Stimulated activated CD8-positive, alpha-beta memory T cell treated with anti-CD3 and anti-CD28 coated beads, Interleukin-4, amount 100 ng/mL, for 48 hours (primary cell): Measurements from ENCODE around the gene ZNF644.
"Not testable (repeated sequence)": the region's sequence is repeated elsewhere in the genome, so short reads cannot be mapped to it uniquely, and the experiment has no call there.

Source experiments
- DNase-seq: peaks from one replicate; pipeline ENCODE4 v3.0.0-alpha.2; 2020

Gene ZNF644

DNA sequence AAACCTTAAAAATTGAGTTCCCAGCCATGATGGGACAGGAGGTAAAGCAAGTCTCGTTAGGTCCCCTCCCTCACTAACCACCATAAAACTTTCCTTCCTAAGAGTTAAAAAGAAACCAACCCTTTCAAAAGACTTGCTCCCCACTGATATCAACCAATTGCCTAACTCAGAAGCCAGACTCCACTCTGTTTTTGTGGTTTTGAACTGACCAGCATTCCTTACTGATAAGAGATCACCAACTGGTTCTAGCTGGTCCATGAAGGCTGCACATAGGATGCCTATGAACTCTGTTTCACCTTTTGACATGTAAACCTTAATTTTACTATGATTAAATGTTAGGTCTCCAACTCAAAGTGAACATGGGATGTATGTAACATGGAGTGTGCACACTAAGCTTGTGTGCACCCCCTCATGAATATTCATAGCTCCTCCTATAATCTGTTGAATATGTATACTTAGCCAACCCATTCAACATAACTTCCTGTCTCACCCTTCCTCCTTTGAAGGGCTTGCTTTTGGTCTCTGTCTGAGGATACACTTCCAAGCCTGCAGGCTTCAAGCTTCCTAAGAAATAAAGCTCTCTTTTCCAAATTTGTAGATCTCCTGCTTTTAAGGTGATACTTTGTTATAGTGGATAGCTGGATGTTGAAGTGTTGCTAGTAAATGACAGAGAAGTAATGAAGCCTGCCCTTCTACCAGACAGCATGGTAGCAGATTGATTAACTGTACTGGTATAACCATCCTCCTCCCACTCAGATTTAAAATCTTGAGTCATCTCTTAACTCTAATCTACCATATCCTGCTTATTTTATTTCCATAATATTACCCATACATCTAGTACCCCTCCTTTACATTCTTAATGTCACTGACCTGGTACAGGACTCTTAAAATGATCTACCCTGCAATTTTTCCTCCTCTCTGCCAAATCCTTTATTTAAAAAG is 95.6 kb downstream of the ZNF644 start:
- no peak for DNase-seq

GRCh38 chr1:90924982-90925381 is 96.9 kb downstream of the ZNF644 start:
- DNase-seq = no peak

DNA sequence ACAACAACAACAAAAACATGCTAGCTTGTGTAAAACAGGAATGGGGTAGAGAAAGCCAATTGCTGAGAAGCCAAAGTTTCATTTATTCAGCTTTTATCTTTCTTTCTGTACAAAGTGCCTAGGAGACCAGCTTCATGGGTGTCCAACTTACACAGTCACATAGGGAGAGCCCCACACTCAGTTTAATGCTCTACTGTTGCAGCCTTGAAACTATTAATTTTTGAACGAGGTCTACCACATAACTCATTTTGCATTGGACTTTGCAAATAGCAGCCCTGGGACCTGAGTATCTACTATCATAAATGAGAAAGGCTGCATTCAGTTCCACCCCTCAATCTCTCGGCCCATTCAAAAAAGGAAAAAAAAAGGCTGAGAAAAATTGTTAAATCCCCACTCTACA is 98.8 kb downstream of the ZNF644 start:
- DNase-seq = no peak

- DNase-seq = no peak
Observed at GRCh38 chr1:90922202-90922601, 99.6 kb downstream of the ZNF644 start.

- DNase-seq = no peak
Observed at GRCh38 chr1:90919900-90920299, 101.9 kb downstream of the ZNF644 start.

GRCh38 chr1:90919190-90919719 is 102.6 kb downstream of the ZNF644 start:
- no peak for DNase-seq

GRCh38 chr1:90911353-90911752 is 110.5 kb downstream of the ZNF644 start:
- DNase-seq = no peak

DNA sequence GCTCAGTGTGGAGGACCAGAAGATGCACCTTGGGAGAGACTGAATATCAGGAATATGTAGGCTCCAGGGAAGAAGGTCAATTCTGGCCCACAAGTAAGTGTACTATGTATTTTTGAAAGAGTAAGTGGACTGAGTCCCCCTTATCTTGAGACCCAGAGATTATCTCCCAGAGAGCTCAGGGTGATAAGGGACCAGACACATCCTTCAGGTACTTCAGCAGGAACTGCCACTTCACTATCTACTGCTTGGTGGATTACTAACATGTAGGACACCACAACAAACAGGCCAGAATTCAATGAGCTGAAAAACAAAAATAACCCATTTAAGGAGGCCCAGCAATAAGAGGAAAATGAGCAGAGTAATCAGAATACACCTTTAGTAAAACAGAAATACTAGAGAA is 119.2 kb downstream of the ZNF644 start:
- DNase-seq = no peak

- DNase-seq = no peak
Observed at GRCh38 chr1:90899263-90899662, 122.6 kb downstream of the ZNF644 start.

DNA sequence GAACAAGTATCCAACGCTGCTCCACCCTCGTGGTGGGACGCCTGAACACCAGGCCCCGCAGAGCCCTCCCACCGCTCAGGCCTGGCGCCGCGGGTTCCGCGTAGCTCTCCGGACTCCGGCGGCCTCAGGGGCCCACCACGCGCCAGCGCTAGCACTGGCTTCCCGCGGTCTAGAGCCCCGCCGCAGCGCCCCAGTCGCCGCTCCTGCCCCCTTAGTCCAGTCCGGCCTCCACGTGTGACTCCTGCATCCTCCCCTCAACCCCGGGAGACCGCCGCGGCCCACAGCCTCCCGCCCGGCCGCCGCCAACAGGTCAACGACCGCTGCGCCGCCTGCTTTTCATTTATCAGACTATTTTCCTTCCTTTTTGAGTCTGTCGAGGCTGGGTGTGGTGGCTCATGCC is 128.2 kb downstream of the ZNF644 start:
- not testable (repeated sequence) for DNase-seq

DNA sequence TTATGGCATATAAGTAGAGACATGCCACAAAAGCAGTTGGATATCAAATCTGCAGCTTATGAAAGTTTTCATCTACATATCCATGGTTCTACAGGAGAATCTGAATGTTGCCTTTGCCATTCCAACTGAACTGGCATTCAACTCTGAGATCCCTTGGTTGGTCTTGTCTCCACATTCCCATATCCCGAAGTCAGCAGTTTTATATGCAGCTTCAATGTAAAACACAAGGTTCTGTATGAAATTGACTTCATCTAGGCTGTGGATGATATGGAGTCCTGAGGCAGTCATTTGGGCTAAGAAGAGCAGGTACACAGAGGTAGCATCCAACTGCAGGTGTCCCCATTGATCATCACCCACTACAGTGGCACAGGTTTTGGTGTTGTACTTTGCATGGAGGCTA is 129.0 kb downstream of the ZNF644 start:
- DNase-seq = not testable (repeated sequence)

DNA sequence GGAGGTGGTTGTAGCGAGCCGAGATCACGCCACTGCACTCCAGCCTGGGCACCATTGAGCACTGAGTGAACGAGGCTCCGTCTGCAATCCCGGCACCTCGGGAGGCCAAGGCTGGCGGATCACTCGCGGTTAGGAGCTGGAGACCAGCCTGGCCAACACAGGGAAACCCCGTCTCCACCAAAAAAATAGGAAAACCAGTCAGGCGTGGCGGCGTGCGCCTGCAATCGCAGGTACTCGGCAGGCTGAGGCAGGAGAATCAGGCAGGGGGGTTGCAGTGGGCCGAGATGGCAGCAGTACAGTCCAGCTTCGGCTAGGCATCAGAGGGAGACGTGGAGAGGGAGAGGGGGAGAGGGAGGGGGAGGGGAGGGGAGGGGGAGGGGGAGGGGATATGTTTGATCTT is 129.6 kb downstream of the ZNF644 start:
- DNase-seq = not testable (repeated sequence)

GRCh38 chr1:90891756-90892155 is 130.1 kb downstream of the ZNF644 start:
- DNase-seq = not testable (repeated sequence)

DNA sequence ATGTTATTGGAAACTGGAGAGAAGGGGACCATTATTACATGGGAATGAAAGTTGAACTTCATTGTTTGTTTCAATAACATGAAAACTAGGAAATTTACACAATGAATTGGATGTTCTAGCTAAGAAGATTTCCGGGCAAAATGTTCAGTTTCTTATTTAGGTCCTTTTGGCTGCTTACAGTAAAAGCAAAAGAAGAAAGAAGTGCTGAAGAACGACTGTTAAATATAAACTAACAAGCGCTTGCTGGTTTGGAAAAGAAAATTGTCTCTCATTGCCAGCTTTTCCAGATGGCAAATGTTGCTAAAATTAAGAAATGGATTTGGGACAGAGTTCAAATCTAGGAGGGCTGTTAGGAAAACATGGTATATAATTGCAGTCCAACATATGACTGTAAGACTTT is 139.6 kb downstream of the ZNF644 start:
- no peak for DNase-seq

DNA sequence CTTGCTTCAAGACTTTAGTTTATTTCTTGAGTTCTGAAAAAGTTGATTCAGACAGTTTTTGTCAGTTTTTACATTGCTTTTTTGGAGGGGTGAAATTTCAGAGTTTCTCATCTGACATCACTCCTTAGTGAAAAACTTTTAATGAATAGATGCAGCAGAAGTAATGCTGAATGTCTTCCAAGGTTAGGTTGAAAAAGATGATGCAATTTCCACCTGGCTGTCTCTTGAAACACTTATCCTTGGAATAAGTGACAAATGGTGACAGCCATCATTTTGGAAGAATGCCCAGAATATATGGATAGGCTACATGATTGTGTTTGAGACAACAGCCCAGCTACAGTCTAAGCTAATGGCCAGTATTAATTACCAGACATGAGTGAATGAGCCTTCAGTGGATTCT is 140.8 kb downstream of the ZNF644 start:
- no peak for DNase-seq

- DNase-seq = no peak
Observed at GRCh38 chr1:90879281-90879680, 142.6 kb downstream of the ZNF644 start.

GRCh38 chr1:90876101-90876500 is 145.7 kb downstream of the ZNF644 start:
- DNase-seq = no peak
